Hematopoietic multipotent progenitor cell treated with erythropoietin and hydrocortisone succinate and interleukin-3 and kit ligand, for 15 days (in vitro differentiated cells): ENCODE results near the gene CROCC2.

Source experiments
- DNase-seq: peaks from one replicate; pipeline ENCODE4 v3.0.0-alpha.2; 2015; ENCODE audit warnings: low spot score

The CROCC2 gene

DNA sequence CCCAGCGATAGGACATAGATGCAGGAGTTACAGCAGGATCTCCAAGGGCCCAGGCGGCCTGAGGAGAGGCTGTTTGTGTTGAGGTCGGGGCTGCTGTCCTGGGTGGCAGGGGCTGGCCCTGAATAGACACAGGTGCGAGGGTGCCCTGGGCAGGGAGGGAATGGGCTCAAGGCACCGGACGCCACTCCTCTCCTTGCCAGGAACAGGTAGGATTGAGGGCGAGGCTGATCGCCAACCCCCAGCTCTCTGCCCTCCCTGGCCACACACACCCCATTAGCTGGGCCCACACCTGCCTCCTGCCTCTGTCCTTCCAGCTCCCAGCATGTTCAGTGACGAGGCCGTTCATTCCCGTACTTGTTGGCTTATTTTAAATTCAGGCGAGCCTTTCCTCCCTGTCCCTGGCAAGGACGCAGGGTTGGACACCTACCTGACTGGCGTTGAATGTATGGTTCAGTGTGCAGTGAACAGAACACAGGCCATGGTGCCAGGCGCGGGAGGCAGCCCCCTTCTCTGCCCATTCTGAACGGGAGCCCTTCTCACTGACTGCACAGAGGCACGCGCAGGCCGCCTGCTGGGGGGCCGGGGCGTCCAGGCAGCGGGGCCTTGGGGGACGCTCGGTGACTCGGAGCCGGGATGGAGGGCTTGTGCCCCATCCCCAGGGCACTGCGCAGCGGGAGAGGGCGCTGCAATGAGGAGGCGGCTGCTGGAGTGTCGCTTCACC lies 51.0 kb downstream of the CROCC2 start:
- no peak for DNase-seq

DNA sequence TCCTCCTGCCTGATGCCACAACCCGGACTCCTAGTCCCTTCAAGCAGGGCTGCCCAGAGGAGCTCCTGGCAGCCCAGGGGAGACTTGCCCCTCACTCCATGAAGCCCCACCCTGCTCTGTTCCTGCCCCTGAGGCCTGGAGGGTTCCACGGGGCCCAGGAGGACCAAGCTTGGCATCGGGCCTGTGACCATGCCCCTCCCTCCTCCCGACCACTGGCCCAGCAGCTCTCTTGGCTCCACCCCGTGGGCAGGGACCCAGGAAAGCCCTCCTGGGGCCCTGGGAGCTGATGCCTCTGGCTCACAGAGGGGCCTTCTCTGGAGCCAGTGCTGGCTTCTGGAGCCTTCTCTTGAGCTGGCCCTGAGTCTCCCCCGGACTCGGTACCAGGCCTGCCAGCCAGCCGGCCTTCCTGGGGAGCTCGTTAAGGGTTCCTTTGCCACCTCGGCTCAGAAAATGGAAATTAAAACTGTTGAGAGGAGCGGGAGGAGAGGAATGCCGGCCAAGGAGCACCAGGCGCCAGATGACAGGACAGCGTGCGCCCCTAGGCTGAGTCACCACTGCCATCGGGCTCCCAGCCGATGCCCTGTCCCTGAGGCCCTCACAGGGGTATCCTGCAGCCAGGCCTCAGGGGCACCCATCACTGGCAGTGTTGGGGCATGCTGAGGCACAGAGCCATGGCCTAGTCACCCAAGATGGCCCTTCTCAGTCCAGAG lies 51.7 kb downstream of the CROCC2 start:
- DNase-seq, result no peak

DNA sequence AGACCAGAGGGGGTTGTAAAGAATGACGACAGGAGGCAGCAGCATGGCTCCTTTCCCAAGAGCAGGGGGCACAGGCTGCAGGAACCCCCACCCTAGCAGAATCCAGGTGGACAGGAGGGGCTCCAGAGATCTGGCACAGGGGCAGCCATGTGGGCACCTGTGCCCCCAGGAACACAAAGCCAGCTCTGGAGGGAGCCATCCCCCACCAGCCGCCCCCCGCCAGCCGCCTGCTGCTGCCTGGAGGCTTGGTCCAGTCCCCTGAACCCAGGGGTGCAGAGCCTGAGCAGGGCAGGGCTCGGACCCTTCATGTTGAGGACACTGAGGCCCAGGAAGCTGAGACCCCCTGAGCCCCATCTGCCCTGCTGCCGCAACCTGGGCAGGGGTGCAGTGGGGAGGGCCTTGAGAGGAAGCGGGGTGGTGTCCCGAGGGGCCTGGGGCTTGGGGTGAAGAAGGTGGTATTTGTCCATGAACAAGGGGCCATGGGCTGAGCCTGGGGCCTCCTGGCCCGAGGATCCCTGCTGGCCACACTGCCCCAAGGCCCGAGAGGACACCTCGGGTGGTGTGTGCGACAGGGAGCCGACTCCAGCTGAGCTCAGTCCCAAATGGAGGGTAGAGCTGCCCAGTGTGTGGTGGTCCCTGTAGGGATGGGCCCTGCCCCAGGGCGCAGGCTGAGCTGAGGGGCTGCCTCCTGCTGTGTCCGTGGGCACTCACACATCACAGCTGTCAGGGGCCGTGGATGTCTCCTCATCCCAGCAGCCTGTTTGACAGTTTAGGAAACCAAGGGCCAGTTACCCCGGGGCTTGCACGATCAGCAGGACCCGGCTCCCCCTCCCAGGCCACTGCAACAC lies 52.5 kb downstream of the CROCC2 start:
- DNase-seq, result no peak

GRCh38 chr2:240959214-240959940 lies 53.2 kb downstream of the CROCC2 start:
- DNase-seq, result no peak

GRCh38 chr2:240959941-240960308 lies 53.8 kb downstream of the CROCC2 start:
- DNase-seq, result no peak

DNA sequence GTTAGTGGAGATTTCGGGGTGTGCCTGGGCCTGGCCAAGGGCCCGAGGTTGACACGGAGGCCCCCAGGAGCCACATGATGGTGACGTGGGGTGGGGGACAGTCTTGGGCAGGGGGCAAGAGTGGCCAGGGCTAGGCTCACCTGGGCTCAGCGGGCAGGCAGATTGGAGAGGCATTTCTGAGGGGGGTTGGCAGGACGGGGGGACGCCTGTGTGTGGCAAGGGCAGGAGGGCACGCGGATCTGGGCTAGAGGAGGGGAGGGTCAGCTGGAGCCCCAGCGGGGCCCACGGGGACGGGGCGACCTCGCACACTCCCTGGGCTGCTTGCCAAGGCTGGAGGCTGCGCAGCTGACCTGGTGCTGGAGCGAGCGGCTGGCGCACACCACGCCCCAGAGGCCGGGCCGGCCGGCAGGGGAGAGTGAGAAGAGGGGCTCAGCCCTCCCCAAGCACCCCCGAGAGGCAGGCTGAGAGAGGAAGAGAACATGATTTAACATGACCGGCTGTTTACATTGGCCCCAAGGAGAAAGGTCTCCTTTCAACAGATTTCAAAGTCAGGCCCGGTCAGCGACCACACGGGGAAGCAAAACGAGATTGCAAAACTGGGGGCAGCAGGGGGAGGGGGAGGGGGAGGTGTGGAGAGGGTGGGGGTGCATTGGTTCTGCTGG lies 54.3 kb downstream of the CROCC2 start:
- no peak for DNase-seq

DNA sequence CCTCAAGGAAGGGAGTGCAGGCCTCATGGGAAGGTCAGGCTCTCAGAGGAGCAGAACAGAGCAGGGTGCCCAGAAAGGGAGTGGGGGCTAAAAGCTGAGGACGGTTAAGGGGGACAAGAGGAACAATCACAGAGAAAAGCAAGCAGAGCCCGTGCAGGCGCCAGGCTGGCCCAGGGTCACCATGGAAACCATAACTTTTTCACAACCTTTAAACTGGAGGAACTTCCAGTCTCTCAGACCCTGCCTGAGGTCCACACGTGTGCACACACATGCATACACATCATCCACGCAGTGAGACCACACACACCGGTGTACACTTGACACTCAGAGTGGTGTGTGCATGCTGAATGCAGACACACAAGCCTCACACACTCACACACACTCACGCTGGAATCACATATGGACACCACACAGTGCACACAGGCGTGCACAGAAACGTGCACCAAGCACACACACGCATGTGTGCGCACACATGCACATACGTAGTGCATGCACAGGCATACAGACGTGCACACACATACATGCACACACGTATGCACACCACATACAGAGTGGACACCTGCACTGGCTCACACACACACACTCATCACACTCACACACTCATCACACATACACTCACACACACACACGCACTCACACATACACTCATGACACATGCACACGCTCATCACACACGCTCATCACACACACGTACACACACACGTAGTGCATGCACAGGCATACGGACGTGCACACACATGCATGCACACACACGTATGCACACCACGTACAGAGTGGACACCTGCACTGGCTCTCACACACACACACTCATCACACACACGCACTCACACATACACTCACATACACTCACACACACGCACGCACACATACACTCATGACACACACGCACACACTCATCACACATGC lies 55.1 kb downstream of the CROCC2 start:
- no peak for DNase-seq

- DNase-seq, result no peak
Measured at GRCh38 chr2:240961910-240962299, 55.8 kb downstream of the CROCC2 start.

DNA sequence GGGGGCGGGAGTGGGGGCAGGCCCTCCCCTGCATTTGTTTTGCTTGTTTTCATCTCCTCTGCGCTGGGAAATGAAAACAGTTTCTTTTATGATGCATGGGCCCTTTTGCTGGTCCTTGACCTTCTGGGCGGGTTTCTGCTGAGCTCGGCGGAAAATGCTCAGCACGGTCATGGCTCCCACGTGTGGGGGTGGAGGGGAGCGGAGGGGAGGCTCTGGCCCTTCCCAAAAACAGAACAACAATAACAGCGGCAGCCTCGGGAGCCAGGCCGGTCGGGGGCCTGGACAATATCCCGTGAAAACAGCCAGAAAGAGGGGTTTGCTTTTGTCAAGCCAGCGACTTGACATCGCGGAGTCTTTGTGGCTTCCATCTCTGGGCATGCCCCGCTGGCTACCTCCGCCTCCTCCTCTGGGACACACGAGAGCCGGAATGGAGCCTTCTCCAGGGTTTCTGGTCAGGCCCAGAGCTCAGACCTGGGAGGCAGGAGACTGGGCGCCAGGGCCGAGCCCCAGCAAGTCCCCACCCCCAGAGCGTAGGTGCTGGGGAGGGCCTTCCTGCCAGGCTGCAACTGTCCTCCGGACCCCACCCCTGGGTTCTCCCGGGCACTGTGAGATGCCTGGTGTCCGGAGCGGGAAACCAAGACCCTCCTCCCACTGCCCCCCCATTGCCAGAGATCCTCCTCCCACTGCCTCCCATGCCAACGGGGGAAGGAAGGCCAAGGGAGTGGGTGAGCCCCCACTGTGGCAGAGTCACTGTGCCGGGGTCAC lies 56.3 kb downstream of the CROCC2 start:
- no peak for DNase-seq

DNA sequence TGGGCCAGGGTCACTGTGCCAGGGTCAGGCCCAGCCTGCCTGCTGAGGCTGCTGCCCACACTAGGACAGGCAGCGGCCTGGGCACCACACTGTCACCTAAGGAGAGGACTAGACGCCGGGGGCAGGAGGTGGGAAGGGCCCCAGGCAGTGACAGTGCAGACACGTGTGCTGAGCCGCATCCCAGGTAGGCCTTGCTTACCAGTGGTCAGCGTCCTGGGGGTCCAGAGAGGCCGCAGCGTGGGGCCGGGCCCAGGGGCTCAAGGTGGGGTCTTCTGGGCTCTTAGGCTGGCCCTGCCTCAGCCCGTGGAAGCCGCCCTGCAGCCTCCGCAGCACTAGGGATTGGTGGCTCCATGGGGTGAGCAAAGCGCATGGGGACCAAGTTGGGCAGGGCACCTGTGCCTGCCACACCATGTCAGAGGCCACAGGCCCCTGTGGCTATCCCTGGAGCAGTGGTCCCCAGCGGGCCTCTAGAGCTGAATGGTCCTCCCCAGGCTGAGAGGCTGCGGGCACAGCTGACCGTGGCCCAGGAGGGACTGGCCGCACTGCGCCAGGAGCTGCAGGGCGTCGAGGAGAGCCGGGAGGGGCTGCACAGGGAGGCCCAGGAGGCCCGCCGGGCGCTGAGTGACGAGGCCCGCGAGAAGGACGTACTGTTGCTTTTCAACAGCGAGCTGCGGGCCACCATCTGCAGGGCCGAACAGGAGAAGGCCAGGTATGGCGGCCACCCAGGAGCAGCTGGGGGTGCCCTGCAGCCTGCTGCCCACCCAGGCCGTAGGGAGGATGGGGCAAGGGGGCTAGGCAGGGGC lies 57.1 kb downstream of the CROCC2 start:
- DNase-seq, result no peak

GRCh38 chr2:240963868-240964703 lies 58.0 kb downstream of the CROCC2 start:
- no peak for DNase-seq

GRCh38 chr2:240964704-240965295 lies 58.7 kb downstream of the CROCC2 start:
- DNase-seq, result no peak

GRCh38 chr2:240965296-240965904 lies 59.3 kb downstream of the CROCC2 start:
- DNase-seq, result no peak

- no peak for DNase-seq
Measured at GRCh38 chr2:240965905-240966456, 59.8 kb downstream of the CROCC2 start.

DNA sequence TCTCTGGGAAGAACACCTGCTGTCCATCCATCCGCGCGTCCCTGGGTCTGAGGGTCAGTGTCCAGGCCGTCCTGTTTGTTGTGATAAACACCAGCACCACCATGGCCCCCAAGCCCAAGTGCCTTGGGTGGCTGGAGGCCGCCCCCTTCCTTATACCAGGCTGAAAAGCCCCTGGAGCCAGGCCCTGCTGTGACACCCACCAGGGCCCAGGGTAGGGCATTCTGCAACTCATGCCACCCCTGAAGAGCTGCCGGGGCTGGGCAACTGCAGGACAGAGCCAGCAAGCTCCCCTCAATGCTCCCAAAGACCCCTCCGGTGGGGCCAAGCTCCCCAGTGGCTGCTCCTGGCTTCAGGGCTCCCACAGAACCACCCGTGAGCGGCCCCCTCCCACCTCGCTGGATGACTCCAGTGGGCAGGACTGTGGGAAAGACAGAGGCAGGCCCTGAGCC lies 60.3 kb downstream of the CROCC2 start:
- no peak for DNase-seq

DNA sequence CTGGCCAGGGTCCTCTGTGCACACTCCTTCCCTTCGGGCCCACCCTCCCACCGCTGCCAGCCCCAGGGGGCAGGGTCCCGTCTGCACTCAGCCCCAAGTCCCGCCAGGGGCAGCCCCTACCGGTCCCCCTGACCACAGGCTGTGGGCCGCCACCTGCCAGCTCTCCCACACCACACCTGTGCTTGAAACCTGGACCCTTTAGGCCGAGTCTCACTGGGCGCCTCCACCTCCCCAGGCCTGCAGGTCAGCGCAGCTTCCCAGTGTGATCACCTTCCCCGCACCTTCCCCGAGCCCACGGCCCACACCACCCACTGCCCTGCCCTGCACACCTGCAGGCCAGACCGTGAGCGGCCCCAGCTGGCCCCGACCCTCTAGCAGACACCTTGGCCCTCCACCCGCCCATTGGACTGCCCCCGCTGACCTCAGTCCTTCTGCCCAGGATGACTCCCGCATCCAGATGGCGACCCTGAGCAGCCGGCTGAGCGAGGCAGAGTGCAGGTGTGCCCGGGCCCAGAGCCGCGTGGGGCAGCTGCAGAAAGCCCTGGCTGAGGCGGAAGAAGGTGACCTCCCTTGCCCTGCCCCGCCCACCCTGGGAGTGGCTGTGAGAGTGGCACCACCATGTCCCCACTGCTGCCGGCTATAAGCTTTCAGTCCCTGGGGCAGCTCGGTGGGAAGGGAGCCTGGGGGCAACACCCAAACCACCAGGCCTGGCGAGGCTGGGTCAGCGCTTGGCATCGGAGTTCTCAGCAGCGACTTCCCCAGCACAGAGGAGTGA lies 61.0 kb downstream of the CROCC2 start:
- no peak for DNase-seq
